ENCODE data around the gene GPSM1.

Gene GPSM1

GRCh38 chr9:136363949-136364748 is 36.8 kb downstream of the GPSM1 start:
- DNase-seq, result no peak

DNA sequence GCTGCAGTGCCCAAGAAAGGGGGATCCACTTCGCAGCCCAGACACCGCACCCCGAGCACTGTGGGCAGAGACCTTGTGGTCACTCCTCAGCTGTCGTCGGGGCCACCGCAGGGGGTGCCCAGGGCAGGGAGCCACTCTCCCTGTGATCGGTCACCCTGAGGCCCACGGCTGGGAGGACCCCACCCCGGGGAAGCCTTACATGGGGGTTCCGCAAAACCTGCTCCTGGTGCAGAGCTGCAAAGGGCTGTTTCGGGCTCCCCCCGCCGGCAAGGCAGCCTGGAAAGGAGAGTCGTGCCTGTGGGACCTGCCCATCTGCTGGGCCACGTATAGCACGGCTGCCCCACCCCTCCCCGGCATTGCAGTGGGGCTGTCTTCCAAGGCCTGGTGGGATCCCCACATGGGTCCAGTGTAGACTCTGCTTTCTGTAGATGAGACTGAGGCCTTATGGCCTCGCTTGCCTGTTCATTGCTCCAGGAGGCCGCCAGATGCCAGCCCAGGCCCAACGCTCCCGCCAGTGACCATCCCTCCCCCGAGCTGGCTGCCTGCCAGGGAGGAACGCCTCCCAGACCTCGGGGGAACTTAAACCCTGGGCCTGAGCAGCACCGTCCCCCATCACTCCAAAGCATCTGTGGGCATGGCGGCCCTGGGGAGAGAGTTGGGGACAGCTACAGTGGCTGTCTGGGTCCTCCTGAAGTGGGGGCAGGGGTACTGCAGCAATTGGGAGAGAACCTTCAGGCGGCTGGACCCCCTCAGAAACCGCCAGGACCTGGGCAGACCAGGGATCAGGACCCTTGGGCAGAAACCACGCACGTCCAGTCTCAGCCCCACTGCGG is 37.8 kb downstream of the GPSM1 start:
- peak; percentile 63 for DNase-seq

DNA sequence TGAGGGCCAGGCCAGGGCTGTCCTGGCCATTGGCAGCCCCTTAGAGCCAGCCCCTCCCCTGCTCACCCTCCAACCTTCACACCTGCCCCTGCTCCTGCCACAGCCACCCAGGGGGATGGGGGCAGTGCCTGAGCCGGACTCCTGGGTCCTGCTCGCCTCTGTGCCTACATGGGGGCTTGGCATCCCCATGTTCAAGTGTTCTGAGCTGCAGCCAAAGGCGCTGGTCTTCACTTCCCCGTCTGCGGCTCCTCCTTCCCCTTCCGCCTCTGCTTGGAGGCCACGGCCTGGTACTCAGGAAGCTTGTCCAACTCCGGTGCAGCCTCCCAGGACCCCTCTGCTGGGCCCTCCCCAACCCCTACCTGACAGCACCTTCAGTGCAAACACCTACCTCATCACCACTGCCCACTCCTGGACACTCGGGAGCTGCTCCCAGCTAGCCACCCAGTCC is 38.5 kb downstream of the GPSM1 start:
- DNase-seq, result no peak

GRCh38 chr9:136366826-136367225 is 39.5 kb downstream of the GPSM1 start:
- DNase-seq, result no peak

GRCh38 chr9:136367296-136368145 is 40.2 kb downstream of the GPSM1 start:
- DNase-seq, result no peak

DNA sequence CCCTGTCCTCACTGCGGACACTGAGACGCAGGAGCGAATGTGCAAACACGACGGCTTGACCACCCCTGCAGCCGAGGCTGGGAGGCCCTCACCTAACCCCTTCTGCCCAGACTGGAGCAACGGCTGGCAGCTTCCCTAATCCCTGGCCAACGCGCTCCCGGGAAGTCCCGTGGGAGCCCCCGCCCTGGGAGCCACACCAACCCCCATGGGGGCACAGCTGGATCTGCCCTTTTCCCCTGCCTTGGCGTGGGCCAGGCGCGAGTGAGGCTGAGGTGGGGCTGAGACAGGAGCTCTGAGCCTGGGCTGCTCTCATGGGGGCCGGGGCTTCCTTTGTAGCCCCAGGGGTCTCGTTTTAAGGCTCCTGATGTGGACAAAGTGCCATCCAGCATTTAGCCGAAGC is 40.9 kb downstream of the GPSM1 start:
- DNase-seq, result no peak

DNA sequence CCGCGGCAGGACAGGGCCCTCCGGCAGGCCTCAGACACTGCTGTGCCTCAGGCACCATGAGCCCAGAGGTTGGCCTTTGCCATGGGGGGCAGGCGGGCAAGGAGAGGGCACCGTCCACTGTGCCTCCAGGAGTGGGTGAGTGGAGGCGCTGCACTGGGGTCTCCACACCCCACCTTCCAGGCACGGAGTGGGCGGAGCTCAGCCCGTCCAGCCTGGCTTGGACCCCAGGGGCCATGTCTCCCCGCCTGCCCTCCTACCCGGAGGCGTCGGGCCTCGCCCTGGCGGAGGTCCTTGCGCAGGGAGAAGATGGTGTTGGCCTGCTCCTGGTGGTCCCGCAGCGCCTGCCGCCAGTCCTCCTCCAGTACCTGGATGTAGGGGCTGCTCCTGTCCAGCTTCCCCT is 42.7 kb downstream of the GPSM1 start:
- no peak for DNase-seq

GRCh38 chr9:136370687-136371532 is 43.6 kb downstream of the GPSM1 start:
- DNase-seq, result no peak

- no peak for DNase-seq
These were observed 44.2 kb downstream of the GPSM1 start for GRCh38 chr9:136371533-136371880.

- no peak for DNase-seq
These were observed 44.7 kb downstream of the GPSM1 start for GRCh38 chr9:136372006-136372405.

DNA sequence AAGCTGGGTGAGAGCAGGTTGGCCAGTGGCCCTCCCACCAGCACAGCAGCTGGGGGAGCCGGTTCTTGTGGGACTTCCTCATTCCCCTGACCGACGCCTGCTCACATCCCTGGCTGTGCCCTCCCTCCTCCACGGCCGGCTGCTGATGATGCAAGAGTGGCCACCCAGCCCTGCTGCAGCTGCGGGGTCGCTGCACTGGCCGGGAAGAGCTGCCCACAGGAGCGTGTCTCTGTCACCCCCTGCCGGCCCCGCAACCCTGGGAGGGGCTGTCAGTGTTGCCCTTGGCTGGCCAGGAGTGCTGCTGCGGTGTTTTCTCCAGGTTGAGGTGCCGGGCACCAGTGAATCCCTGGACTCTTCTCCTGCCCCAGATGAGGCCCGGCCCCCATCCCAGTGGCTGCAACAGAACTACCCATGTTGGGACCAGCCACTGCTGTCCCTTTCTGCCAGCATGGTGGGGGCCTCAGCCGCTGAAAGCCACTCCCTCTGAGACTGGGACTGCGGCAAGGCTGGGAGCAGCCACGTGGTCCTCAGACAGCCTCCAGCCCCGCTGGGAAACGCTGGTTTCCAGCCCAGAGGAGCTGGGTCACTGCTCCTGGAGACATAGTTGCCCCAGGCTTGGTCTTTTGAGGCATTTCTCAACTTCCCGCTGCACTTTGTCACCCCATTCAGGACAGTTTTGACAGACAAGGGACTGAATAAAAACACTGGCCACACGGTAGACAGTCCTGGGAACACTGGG is 45.4 kb downstream of the GPSM1 start:
- DNase-seq, result peak; percentile 76

DNA sequence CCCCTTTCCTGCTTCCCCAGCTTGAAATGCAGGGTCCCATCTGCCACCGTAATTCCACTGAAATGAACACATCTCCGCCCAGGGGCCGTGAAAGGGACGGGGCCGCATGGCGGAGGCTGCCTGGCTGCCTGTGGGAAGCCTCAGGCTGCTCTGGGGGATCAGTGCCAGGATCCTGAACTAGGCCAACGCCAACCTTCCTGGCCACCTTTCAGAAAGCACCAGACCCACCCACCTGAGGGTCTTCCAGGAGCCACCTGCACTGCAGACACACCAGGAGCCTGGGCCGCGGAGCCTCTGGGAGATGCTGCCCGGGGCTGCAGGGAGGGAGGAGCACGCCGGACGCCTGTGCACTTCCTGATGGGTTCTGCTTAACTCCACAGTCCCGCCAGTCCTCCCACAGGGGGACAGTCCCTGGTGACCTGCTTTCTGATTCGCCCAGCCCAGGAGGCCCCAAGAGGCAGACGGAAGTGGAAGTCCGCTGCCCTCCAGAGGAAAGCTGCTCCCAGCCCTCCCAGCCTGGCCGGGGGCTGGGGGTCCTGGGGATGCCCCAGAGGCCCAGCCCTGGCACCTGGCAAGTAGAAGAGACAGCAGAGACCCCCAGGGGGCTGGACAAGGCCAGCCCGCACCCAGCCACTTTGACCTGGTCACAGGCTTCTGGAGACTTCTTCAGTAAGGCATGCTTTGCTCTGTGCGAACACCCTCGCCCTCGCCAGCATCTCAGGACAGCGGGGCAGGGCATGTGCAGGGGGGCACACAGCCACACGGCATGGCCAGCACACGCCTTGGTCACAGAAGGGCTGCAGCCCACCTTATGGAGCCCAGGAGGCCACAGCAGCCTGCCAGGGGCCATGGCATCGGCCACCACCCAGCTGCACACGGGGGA is 46.2 kb downstream of the GPSM1 start, which contains the start of gene CARD9:
TSS of gene CARD9 (minus strand) at position 370 of the 883 bp plus-strand sequence. CDS start 1,591 bp downstream, outside the sequence.
- DNase-seq, result peak; percentile 74

- no peak for DNase-seq
These were observed 46.8 kb downstream of the GPSM1 start for GRCh38 chr9:136374183-136374575.

GRCh38 chr9:136375096-136375495 is 47.8 kb downstream of the GPSM1 start:
- DNase-seq, result no peak

DNA sequence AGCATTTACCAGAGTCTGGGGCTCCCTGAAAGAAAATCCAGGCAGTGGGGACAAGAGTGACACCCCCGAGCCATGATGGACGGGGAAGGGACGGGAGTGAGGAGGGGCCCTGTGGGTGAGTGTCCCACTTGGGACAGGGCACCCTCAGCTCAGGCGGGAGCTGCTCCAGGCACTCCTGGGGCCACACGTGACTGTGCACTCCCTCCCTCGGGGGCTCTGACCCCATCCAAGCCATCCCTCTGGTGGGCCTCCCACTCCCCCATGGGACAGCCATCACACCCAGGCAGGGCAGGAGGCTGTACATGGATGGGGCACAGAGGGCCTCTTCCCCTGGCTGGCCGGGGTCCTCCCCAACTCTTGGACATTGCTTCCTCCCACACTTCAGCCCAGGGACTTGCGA is 49.1 kb downstream of the GPSM1 start:
- no peak for DNase-seq

GRCh38 chr9:136377341-136378169 is 50.2 kb downstream of the GPSM1 start:
- no peak for DNase-seq

DNA sequence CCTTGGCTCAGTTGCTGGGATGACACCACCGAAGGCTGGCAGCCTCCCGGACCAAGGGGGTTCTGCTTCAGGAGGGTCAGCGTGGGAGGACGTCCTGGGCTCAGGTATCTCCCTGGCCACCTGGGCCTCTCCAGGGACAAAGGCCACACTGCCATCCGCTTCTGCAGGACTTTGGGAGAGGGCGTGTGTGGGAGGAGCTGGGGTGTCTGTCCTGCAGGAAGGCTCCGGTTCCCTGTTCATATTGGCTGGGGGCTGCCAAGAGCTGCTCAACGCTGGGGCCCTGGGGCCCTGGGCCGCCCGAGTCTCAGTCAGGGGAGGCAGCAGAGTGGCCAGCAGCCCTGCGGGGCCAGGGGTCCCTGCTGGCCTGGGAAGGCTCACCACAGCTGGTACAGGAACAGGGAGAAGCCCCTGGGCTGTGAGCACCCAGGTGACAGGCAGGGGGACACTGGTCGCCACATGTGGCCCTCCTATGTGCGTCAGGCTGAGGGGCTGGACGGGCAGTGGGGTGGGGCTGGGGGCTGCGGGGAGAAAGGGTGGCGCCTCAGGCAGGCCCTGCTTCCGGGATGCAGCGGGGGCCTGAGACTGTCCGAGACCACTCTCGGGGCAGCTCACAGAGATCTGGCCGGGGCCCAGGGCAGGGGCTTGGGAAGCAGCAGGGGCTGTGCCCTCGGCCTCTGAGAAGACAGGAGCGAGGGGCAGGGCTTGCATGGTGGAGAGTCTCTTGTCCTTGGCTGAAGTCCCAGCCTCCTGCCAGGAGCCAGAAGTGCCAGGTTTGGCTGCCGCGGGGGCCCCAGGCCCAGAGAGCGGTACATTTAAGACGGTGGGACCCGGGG is 51.0 kb downstream of the GPSM1 start:
- no peak for DNase-seq

DNA sequence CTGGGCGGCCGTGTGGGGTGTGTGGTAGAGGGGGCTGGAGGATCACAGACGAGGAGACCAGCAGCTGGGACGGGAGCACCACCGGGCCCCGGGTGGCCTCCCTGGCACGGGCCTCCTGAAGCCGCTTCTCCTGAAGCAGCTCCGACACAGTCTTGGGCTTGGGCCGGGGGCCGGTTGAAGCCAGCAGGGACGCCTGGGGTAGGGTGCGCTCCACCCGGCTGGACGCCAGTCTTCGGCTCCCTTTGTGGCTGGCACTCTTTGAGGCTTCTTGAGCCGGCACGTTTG is 51.6 kb downstream of the GPSM1 start:
- DNase-seq, result no peak

- no peak for DNase-seq
These were observed 52.1 kb downstream of the GPSM1 start for GRCh38 chr9:136379401-136379800.
